Left ventricle myocardium inferior (tissue), 1 donor: Measurements from ENCODE around the gene MAPK11. TPM values are rescaled to one million over a fixed set of nuclear protein-coding genes. Genes with fewer than 3 reads are reported as not detected.

Source experiments
- DNase-seq: peaks from one replicate; pipeline ENCODE4 v3.0.0-alpha.2; 2020
- H3K27ac ChIP-seq: fragments of 200-600 bp; replicated peaks from 2 replicates; pipeline ENCODE4 v1.8.0; 2021
- H3K27me3 ChIP-seq: fragments of 200-600 bp; 2 replicates; pipeline ENCODE4 v1.8.0; 2021; ENCODE audit warnings: low read depth
- H3K36me3 ChIP-seq: fragments of 200-600 bp; 2 replicates; pipeline ENCODE4 v1.8.0; 2021
- H3K4me1 ChIP-seq: fragments of 200-600 bp; 2 replicates; pipeline ENCODE4 v1.8.0; 2021
- H3K4me3 ChIP-seq: fragments of 200-600 bp; 2 replicates; pipeline ENCODE4 v1.8.0; 2021; ENCODE audit warnings: mild to moderate bottlenecking, moderate library complexity
- H3K9me3 ChIP-seq: fragments of 200-600 bp; replicated peaks from 2 replicates; pipeline ENCODE4 v1.8.0; 2021
- CTCF ChIP-seq: fragments of 200-600 bp; IDR thresholded peaks from 2 replicates; pipeline ENCODE4 v1.8.0; 2021; ENCODE audit warnings: antibody characterized with exemption, mild to moderate bottlenecking, borderline replicate concordance
- intact Hi-C: fragments of 100-400 bp; cut with micrococcal nuclease; formaldehyde crosslinking; loops from one replicate; pipeline ENCODE4 v1.11.0; 2022
- total RNA-seq: library from RNA; stranded (reverse); fragmentation: NEBNext Ultra II Directional; extraction: Animal tissue kit (Norgen Biotek cat#: 25700); gene quantifications from one replicate; pipeline ENCODE4 v1.2.1, GENCODE V29; 2021
- donor health status: DM: no; HTN: yes; CAD: no; lungs with severe emphysema.

Gene MAPK11
- total RNA-seq, 1 donor from 2014 or later: 7.8 TPM

GRCh38 chr22:50306753-50307749 is 36.9 kb upstream of the MAPK11 start, which contains the start of gene PLXNB2:
TSS of gene PLXNB2 (minus strand) at chr22:50307646. CDS start at chr22:50290584, 17,062 bp downstream.
- DNase-seq: peak; percentile 88
- H3K4me1 ChIP-seq: peaks cover 74% of the 10 kb centered on the region
- TF ChIP-seq CTCF: no peak
- no peaks in the 10 kb centered on the region for H3K27me3 ChIP-seq
- H3K4me3 ChIP-seq: peak within 1 kb of the TSS; percentile 98
- intact Hi-C loops: no loop called here
- H3K27ac ChIP-seq: peak within 1 kb of the TSS; percentile 95
- no peaks in the 10 kb centered on the region for H3K36me3 ChIP-seq
- no peaks in the 10 kb centered on the region for H3K9me3 ChIP-seq

- TF ChIP-seq CTCF: no peak
- peaks cover 84% of the 10 kb centered on the region for H3K4me1 ChIP-seq
- no peaks in the 10 kb centered on the region for H3K27me3 ChIP-seq
- peak overlapping the region; percentile 95 for H3K27ac ChIP-seq
- peak overlapping the region; percentile 98 for H3K4me3 ChIP-seq
- no peaks in the 10 kb centered on the region for H3K36me3 ChIP-seq
- intact Hi-C loops: no loop called here
- H3K9me3 ChIP-seq: no peaks in the 10 kb centered on the region
- DNase-seq: peak; percentile 84
Measured at GRCh38 chr22:50305923-50306566, 35.9 kb upstream of the MAPK11 start.

GRCh38 chr22:50305393-50305922 is 35.3 kb upstream of the MAPK11 start:
- no peak for TF ChIP-seq CTCF
- DNase-seq: no peak
- Histone ChIP-seq H3K4me3 (peak overlapping the region; percentile 98), H3K27me3 (no peaks in the 10 kb centered on the region), H3K36me3 (no peaks in the 10 kb centered on the region), H3K4me1 (peaks cover 90% of the 10 kb centered on the region), H3K9me3 (no peaks in the 10 kb centered on the region), H3K27ac (peak overlapping the region; percentile 95)
- intact Hi-C loops: no loop called here

GRCh38 chr22:50304528-50305392 is 34.6 kb upstream of the MAPK11 start:
- intact Hi-C loops: no loop called here
- Histone ChIP-seq H3K36me3 (no peaks in the 10 kb centered on the region), H3K27ac (peak overlapping the region; percentile 95), H3K4me1 (peaks cover 96% of the 10 kb centered on the region), H3K9me3 (no peaks in the 10 kb centered on the region), H3K27me3 (no peaks in the 10 kb centered on the region), H3K4me3 (peak overlapping the region; percentile 98)
- no peak for DNase-seq
- no peak for TF ChIP-seq CTCF
